ENCODE results near the gene MYRF.

Gene MYRF

DNA sequence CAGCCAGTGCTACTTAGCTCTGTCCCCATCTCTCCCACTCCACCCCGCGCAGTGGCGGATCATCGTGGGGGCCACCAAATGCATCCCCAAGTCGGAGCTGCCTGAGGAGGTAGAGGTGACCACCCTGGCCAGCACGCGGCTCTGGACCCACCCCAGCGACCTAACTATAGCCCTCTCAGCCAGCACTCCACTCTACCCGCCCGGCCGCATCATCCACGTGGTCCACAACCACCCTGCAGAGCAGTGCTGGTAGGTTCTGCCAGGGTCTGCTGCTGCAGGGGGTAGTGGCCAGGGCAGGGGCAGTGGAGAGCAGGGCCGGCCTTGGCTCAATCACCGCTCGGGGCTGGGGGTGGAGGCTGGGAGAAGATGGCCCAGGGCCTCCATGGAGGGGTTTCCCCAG is 13.0 kb upstream of the MYRF start:
- DNase-seq (ENCODE audit: low read depth in 2 of 2): no peak

- no peak for DNase-seq (ENCODE audit: low read depth in 2 of 2)
Measured at GRCh38 chr11:61739966-61740365, 12.5 kb upstream of the MYRF start.

DNA sequence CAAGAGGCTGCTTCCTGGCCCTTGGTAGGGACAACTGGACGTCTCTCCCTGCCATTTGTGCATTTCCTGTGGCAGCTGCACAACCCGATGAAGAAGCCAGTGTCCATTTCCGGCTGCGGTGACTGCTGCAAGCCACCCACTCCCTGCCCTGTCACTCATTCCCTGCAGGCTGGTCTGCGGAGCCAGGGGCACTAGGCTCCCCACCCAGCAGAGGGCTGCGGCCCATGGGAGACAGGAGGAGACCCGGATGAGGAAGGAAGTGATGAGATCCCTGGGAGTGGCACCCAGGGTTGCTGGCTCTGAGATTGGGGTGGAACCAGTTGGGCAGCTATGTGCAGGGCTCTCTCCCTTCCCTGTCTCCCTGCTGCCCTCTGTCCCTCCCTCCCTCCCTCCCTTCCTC is 10.0 kb upstream of the MYRF start:
- no peak for DNase-seq (ENCODE audit: low read depth in 2 of 2)

DNA sequence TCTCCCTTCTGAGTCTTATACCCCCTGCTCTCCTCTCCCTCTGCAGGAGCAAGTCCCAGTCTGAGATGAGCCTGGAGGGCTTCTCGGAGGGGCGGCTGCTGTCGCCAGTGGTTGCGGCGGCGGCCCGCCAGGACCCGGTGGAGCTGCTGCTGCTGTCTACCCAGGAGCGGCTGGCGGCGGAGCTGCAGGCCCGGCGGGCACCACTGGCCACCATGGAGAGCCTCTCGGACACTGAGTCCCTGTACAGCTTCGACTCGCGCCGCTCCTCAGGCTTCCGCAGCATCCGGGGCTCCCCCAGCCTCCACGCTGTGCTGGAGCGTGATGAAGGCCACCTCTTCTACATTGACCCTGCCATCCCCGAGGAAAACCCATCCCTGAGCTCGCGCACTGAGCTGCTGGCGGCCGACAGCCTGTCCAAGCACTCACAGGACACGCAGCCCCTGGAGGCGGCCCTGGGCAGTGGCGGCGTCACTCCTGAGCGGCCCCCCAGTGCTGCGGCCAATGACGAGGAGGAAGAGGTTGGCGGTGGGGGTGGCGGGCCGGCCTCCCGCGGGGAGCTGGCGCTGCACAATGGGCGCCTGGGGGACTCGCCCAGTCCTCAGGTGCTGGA is 8.8 kb upstream of the MYRF start:
- DNase-seq (ENCODE audit: low read depth in 2 of 2): no peak

DNA sequence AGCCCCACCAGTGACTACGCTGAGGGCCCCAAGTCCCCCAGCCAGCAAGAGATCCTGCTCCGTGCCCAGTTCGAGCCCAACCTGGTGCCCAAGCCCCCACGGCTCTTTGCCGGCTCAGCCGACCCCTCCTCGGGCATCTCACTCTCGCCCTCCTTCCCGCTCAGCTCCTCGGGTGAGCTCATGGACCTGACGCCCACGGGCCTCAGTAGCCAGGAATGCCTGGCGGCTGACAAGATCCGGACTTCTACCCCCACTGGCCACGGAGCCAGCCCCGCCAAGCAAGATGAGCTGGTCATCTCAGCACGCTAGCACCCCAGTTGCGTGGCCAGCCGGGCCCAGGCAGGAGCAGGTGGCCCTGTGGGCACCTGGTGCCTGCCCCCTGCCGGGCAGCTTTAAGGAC is 8.3 kb upstream of the MYRF start:
- no peak for DNase-seq (ENCODE audit: low read depth in 2 of 2)

- no peak for DNase-seq (ENCODE audit: low read depth in 2 of 2)
Measured at GRCh38 chr11:61744609-61745156, 7.8 kb upstream of the MYRF start.

GRCh38 chr11:61745781-61746441 is 6.5 kb upstream of the MYRF start:
- no peak for DNase-seq (ENCODE audit: low read depth in 2 of 2)

DNA sequence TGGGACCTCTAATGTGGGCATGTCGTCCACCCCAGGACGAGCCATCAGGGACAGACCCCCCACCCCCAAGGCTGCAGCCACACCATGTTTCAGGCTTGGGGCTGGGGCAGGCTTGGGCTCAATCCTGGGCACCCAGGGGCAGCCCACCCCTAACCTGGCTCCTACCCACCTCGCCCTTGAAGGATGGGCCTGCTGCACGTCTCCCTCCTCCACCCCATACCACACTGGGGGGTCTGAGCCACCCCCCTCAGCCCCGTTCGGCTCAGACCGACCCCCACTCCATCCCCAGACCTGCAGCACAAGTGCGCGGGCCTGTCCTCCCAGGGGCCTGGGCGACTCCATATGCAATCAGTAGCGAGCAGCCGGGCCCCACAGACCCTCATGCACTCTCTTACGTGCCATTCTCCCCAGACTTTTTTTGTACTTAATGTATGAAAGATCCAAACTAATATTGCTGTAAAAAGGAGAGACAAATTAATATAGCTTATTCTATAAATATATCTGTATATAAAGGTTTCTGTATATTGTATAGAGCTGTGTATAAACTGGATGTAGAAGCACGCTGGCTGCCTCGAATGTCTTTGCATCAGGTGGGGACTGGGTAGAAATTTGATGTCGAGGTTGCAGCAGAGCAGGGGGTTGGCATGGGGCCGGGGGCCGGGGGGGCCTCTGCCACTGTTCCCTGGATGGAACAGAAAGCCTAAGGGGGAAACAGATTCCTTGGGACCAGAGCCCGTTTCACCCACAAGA is 5.8 kb upstream of the MYRF start:
- no peak for DNase-seq (ENCODE audit: low read depth in 2 of 2)

GRCh38 chr11:61747192-61747966 is 5.1 kb upstream of the MYRF start:
- no peak for DNase-seq (ENCODE audit: low read depth in 2 of 2)

GRCh38 chr11:61747967-61748285 is 4.5 kb upstream of the MYRF start:
- DNase-seq (ENCODE audit: low read depth in 2 of 2): no peak

GRCh38 chr11:61749591-61750217 is 2.7 kb upstream of the MYRF start:
- no peak for DNase-seq (ENCODE audit: low read depth in 2 of 2)

DNA sequence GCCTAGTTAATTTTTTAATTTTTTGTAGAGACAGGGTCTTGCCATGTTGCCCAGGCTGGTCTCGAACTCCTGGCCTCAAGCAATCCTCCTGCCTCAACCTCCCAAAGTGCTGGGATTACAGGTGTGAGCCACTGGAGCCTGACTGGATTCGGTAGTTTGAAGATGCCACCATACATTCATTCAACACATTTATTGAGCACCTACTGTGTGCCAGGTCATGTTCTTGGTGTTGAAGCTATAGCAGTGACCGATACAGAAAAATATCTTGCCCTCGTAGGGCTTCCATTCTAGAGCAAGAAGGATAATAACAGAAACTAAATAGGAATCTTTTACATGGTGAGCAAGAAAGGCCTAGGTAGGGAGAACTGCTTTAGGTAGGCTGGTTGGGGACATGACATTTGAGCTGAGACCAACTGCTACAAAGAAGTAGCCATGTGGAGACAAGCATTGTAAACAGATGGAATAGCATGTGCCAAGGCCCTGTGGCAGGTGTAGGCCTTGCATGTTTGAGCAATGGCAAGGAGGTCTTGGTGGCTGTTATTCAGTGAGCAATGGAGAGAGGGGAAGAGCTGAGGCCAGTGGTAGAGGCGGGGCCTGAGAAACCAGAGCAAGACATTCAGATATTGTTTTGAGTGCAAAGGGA is 1.7 kb upstream of the MYRF start:
- DNase-seq (ENCODE audit: low read depth in 2 of 2): no peak

DNA sequence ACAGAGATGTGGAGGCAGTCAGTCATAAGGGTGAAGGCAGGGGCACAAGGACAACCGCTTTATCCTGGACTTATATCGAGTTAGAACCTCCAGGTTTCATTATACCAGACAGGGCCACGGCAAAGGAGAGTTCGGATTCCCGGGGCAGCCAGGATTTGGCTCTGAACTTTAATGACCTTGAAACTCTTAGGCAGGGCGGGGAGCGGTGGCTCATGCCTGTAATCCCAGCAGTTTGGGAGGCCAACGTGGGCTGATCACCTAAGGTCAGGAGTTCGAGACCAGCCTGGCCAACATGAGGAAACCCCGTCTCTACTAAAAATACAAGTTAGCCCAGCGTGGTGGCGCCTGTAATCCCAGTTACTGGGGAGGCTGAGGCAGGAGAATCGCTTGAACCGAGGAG is 1.1 kb upstream of the MYRF start:
- DNase-seq (ENCODE audit: low read depth in 2 of 2): no peak

DNA sequence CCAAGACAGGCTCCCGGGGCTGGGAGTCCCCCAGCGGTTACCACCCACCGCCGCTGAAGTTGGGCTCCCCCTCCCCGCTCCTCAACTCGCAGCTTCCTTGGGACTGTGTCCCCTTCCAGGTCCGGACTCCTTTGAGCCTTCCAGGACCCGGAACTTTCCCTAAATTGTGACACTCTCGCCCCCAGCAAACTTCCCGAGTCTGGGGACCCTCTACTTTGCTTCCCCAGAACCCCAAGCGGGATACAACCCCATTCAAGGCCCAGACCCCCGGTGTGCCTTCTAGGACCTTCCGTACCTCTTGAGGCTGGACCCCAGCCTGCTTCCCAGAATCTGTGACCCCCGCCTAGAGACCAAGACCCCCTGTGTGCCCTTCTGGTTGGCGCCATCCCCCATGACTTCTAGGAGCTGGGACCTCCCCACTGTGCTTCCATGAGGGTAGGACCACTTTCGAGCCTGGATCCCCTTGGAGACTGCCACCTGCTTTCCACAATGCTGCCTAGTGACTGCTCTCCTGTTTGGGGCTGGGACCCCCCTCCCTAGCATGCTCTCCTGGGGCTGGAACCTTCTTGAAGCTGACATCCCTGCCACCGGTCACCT is 587 bp downstream of the MYRF start:
- no peak for DNase-seq (ENCODE audit: low read depth in 2 of 2)

GRCh38 chr11:61753672-61754071 is 1.2 kb downstream of the MYRF start:
- DNase-seq (ENCODE audit: low read depth in 2 of 2): no peak

DNA sequence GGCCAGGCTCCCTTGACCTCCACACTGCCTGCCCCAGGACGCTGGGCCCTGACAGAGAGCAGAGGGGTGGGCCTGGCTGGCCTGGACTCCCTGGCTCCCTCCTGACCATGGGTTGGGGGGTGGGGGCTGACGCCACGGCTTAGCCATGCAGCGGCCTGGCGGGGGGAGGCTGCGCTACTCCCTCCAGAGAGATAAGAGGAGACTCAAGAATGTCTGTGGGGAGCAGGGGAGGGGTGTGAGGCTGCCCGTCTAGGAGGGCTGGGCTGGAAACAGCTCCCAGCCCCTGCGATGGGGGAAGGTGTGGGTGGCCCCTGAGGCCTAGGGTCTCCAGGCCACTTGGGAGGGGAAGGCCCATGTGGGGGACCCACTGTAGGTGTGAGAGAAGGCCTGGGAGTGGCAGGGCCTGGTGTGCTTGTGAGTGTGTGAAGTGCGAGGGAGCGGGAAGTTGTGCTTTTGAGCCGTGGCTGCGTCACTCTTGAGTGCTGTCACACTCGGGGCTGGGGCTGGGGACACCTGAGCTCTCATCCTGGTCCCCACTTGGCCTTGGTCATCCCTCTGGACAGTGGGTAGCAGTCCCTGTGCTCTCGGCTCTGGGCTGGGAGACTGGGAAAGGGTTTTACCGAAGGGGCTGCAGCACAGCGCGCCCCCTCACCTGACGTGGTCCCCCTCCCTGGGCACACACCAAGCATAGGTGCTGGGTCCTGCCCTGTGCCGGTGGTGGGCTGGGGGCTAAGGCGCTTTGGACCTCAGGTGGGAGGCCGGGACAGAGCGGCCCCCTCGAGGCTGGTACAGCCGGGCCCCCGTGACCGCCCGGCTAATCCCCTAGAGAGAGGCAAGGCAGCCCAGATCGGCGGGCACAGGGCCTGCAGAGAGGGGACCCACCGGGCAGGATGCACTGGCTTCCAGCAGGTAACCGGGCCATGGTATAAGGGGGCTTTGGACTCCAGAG is 2.4 kb downstream of the MYRF start:
- no peak for DNase-seq (ENCODE audit: low read depth in 2 of 2)

DNA sequence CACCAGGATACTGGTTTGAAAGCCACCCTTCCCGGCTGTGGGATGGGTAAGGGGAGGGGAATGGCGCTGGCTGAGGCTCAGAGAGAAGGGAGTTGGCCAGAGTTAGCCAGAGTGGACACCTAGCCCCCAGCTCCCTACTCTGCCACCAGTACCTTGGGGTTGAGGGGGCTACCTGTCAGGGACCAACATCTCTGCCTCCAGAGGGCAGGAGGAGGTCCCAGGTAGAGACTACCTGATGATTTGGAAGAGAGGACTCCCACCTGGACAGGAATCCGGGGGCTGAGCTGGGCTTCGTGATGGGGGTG is 3.7 kb downstream of the MYRF start:
- DNase-seq (ENCODE audit: low read depth in 2 of 2): no peak

DNA sequence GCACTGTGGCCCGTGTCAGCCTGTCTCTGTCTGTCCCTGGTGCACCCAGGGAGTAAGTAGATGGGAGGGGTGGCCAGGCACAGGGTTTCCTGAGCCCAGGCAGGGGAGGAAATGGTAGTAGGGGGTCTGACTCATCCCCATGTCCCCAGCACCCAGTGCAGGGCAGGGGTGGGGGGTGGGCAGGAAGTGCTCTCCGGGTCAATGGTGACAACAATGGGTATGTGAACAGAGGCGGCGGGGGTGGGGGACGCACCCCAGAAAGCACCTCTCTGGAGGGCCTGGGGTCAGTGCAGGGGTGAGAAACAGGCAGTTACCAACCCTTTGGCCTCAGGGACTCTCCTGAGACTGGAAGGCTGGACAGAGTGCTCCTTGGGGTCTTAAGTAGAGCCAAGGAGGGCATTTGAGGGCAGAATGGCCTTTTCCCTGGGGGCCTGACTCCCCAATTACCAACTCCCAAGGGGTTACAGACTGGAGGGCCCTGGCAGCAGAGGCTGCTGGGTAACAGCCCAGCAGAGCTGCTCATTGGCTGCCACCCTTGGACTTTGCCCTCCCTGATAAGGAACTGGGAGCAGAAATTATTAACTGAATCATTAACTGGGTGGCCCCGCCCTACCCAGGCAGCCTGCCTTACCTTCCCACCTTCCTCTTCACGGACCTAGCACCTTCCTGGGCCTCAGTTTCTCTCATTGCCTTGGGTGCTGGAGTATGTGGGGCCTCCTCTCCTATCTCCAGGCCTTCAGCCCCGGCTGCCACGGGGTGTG is 4.2 kb downstream of the MYRF start:
- no peak for DNase-seq (ENCODE audit: low read depth in 2 of 2)

GRCh38 chr11:61757213-61757862 is 4.9 kb downstream of the MYRF start:
- DNase-seq (ENCODE audit: low read depth in 2 of 2): no peak
